PC-3 (cell line): ENCODE results near the gene BDKRB2. TPM values are rescaled to one million over a fixed set of nuclear protein-coding genes. Genes with fewer than 3 reads are reported as not detected.

ENCODE experiments used
- ATAC-seq: fragments of 200-7000 bp; cut with Tn5 transposase; 2 replicates; pipeline ENCODE4 v1.9.1; 2020; ENCODE audit warnings: mild to moderate bottlenecking, moderate library complexity
- BruUV-seq: library from RNA; stranded (reverse); fragments of 400-500 nt; replicated peaks from 2 replicates; lab custom pipeline; 2021; lab: Mats Ljungman, UMichigan
- CTCF ChIA-PET: fragments of 300-600 bp; sonication (Branson Sonifier 250); formaldehyde crosslinking; loops from one replicate; lab custom pipeline; 2022; ENCODE audit warnings: antibody characterized with exemption; lab: Charles Lee
- POLR2A ChIA-PET: fragments of 300-600 bp; sonication (Branson Sonifier 250); formaldehyde crosslinking; loops from one replicate; lab custom pipeline; 2022; ENCODE audit warnings: antibody characterized with exemption; ENCODE audit not compliant: unreplicated experiment; lab: Charles Lee
- DNase-seq: peaks from one replicate; pipeline ENCODE4 v3.0.0-alpha.2; 2015
- H2AFZ ChIP-seq: fragments of 300-600 bp; sonication (generic); 2 replicates; pipeline ENCODE4 v1.6.0; 2016; ENCODE audit warnings: antibody characterized with exemption, low read length
- H3F3A ChIP-seq: fragments of 300-600 bp; sonication (generic); one replicate; pipeline ENCODE4 v1.6.0; 2017; ENCODE audit warnings: antibody characterized with exemption, low read length, control low read depth, mild to moderate bottlenecking; ENCODE audit not compliant: unreplicated experiment
- H3K27ac ChIP-seq: fragments of 300-600 bp; sonication (generic); 2 replicates; pipeline ENCODE4 v1.5.1; 2016; ENCODE audit warnings: mild to moderate bottlenecking, low read length
- H3K27me3 ChIP-seq: fragments of 300-600 bp; sonication (generic); 2 replicates; pipeline ENCODE4 v1.6.1; 2016; ENCODE audit warnings: low read length, mixed read lengths
- H3K36me3 ChIP-seq: fragments of 300-600 bp; sonication (generic); 2 replicates; pipeline ENCODE4 v1.6.1; 2016; ENCODE audit warnings: low read depth, mixed run types, low read length, mixed read lengths
- H3K4me1 ChIP-seq: fragments of 300-600 bp; sonication (generic); 2 replicates; pipeline ENCODE4 v1.5.1; 2016; ENCODE audit warnings: low read length; ENCODE audit not compliant: insufficient read depth
- H3K4me2 ChIP-seq: fragments of 300-600 bp; sonication (generic); 2 replicates; pipeline ENCODE4 v1.6.0; 2016; ENCODE audit warnings: low read length
- H3K4me3 ChIP-seq: fragments of 300-600 bp; sonication (generic); 2 replicates; pipeline ENCODE4 v1.5.1; 2016; ENCODE audit warnings: mild to moderate bottlenecking, low read length, mixed read lengths
- H3K79me2 ChIP-seq: fragments of 300-600 bp; sonication (generic); 2 replicates; pipeline ENCODE4 v1.6.1; 2017; ENCODE audit warnings: low read length, mixed read lengths
- H3K9ac ChIP-seq: fragments of 300-600 bp; sonication (generic); 2 replicates; pipeline ENCODE4 v1.6.0; 2016; ENCODE audit warnings: mild to moderate bottlenecking, low read length
- H3K9me2 ChIP-seq: fragments of 300-600 bp; sonication (generic); replicated peaks from 2 replicates; pipeline ENCODE4 v1.6.1; 2016; ENCODE audit warnings: mixed run types, low read length, mixed read lengths
- H3K9me3 ChIP-seq: fragments of 300-600 bp; sonication (generic); 2 replicates; pipeline ENCODE4 v1.6.1; 2016; ENCODE audit warnings: low read length, mixed read lengths
- H4K20me1 ChIP-seq: fragments of 300-600 bp; sonication (generic); 2 replicates; pipeline ENCODE4 v1.6.1; 2016; ENCODE audit warnings: low read length, mixed read lengths
- CTCF ChIP-seq: fragments of 300-600 bp; sonication (generic); conservative IDR thresholded peaks from 2 replicates; pipeline ENCODE4 v1.5.1; 2017; ENCODE audit warnings: antibody characterized with exemption, low read depth, mild to moderate bottlenecking, low read length
- EZH2 ChIP-seq: fragments of 300-600 bp; sonication (generic); IDR thresholded peaks from one replicate; pipeline ENCODE4 v1.6.1; 2017; ENCODE audit warnings: antibody characterized with exemption, mild to moderate bottlenecking, low read length; ENCODE audit not compliant: unreplicated experiment
- EZH2phosphoT487 ChIP-seq: fragments of 300-600 bp; sonication (generic); IDR thresholded peaks from 2 replicates; pipeline ENCODE4 v1.6.1; 2018; ENCODE audit warnings: mild to moderate bottlenecking, antibody characterized with exemption, low read length, borderline replicate concordance
- intact Hi-C: fragments of 100-400 bp; cut with micrococcal nuclease; formaldehyde crosslinking; loops from 2 replicates; pipeline ENCODE4 v1.9.0; 2023
- total RNA-seq: library from RNA; depleted of rRNA; stranded (reverse); fragments of >200 nt; gene quantifications from 2 replicates; pipeline ENCODE4 v1.2.3, GENCODE V29; 2014

Gene BDKRB2
- total RNA-seq, 1 experiment from 2014 or later: 0.07 TPM

GRCh38 chr14:96160913-96161310 lies 43.7 kb upstream of the BDKRB2 start:
- peaks cover 13% of the 10 kb centered on the region for H3K27me3 ChIP-seq
- no peaks in the 10 kb centered on the region for H4K20me1 ChIP-seq
- H3F3A ChIP-seq: no peaks in the 10 kb centered on the region
- no peak overlapping the region for H3K27ac ChIP-seq
- ATAC-seq: no peak
- no peak overlapping the region for H3K4me3 ChIP-seq
- no peaks in the 10 kb centered on the region for H3K36me3 ChIP-seq
- H3K79me2 ChIP-seq: no peaks in the 10 kb centered on the region
- H3K4me2 ChIP-seq: no peak overlapping the region
- intact Hi-C loops: no loop called here
- no peaks in the 10 kb centered on the region for H3K9me2 ChIP-seq
- TF ChIP-seq CTCF: no peak
- TF ChIP-seq EZH2phosphoT487: no peak
- no peak for TF ChIP-seq EZH2
- H3K4me1 ChIP-seq: no peaks in the 10 kb centered on the region
- no peak overlapping the region for H3K9ac ChIP-seq
- no TSS peak for BruUV-seq
- no peak for DNase-seq
- POLR2A ChIA-PET: no interaction called here
- CTCF ChIA-PET: no interaction called here
- H2AFZ ChIP-seq: no peak overlapping the region
- H3K9me3 ChIP-seq: no peaks in the 10 kb centered on the region

- H3K4me2 ChIP-seq: no peak overlapping the region
- H3K9me3 ChIP-seq: no peaks in the 10 kb centered on the region
- ChIA-PET POLR2A (no interaction called here), CTCF (no interaction called here)
- peaks cover 13% of the 10 kb centered on the region for H3K27me3 ChIP-seq
- H3K4me1 ChIP-seq: no peaks in the 10 kb centered on the region
- intact Hi-C loops: no loop called here
- no peaks in the 10 kb centered on the region for H4K20me1 ChIP-seq
- H3K79me2 ChIP-seq: no peaks in the 10 kb centered on the region
- no peaks in the 10 kb centered on the region for H3K9me2 ChIP-seq
- no peak overlapping the region for H3K27ac ChIP-seq
- no peaks in the 10 kb centered on the region for H3K36me3 ChIP-seq
- no peak overlapping the region for H2AFZ ChIP-seq
- no peak for TF ChIP-seq EZH2phosphoT487
- no peak for TF ChIP-seq CTCF
- TF ChIP-seq EZH2: no peak
- no TSS peak for BruUV-seq
- no peak for DNase-seq
- no peak overlapping the region for H3K9ac ChIP-seq
- no peak for ATAC-seq
- no peak overlapping the region for H3K4me3 ChIP-seq
- no peaks in the 10 kb centered on the region for H3F3A ChIP-seq
Observed at GRCh38 chr14:96161636-96162035, 43.0 kb upstream of the BDKRB2 start.

GRCh38 chr14:96162265-96162664 lies 42.4 kb upstream of the BDKRB2 start:
- no peak overlapping the region for H3K4me3 ChIP-seq
- H3K9me2 ChIP-seq: no peaks in the 10 kb centered on the region
- no peaks in the 10 kb centered on the region for H4K20me1 ChIP-seq
- intact Hi-C loops: no loop called here
- no peak overlapping the region for H3K9ac ChIP-seq
- no peak overlapping the region for H3K4me2 ChIP-seq
- ChIA-PET POLR2A (no interaction called here), CTCF (no interaction called here)
- peaks cover 13% of the 10 kb centered on the region for H3K27me3 ChIP-seq
- no peaks in the 10 kb centered on the region for H3K36me3 ChIP-seq
- TF ChIP-seq CTCF (no peak), EZH2 (no peak), EZH2phosphoT487 (no peak)
- H3K9me3 ChIP-seq: no peaks in the 10 kb centered on the region
- no peaks in the 10 kb centered on the region for H3F3A ChIP-seq
- H2AFZ ChIP-seq: no peak overlapping the region
- no peak for DNase-seq
- no peak for ATAC-seq
- H3K27ac ChIP-seq: no peak overlapping the region
- no peaks in the 10 kb centered on the region for H3K79me2 ChIP-seq
- no TSS peak for BruUV-seq
- H3K4me1 ChIP-seq: peaks cover 3% of the 10 kb centered on the region; the same call in 1 of the 2 replicates
